ENCODE data around the gene SLC6A2. TPM values are rescaled to one million over a fixed set of nuclear protein-coding genes. Genes with fewer than 3 reads are reported as not detected.

SLC6A2 gene
- total RNA-seq, 4 donors from 2014 or later: not detected

DNA sequence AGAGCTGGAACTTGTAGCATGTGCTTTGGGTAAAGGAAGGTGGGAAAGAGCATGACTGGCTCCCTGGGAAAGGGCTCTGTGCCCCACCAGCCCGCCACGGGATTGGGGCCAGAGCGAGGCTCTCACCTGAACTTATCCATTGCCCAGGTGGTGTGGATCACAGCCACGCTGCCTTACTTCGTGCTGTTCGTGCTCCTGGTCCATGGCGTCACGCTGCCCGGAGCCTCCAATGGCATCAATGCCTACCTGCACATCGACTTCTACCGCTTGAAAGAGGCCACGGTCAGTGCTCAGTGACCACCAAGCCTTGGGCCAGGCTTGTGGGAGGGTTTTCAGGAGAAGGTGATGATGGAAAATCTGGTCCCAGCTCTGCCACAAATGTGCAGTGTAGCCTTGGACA lies 36.0 kb downstream of the SLC6A2 start:
- no peaks in the 10 kb centered on the region for H3K9me3 ChIP-seq
- intact Hi-C loops (cut with DNase I): no loop called here
- no peaks in the 10 kb centered on the region for H3K4me1 ChIP-seq
- 94 to 95% methylated on average over 7 to 12 of the region's 12 CpGs for WGBS, 2 donors
- DNase-seq: no peak
- H3K27me3 ChIP-seq: no peaks in the 10 kb centered on the region
- TF ChIP-seq, protein P1, sequence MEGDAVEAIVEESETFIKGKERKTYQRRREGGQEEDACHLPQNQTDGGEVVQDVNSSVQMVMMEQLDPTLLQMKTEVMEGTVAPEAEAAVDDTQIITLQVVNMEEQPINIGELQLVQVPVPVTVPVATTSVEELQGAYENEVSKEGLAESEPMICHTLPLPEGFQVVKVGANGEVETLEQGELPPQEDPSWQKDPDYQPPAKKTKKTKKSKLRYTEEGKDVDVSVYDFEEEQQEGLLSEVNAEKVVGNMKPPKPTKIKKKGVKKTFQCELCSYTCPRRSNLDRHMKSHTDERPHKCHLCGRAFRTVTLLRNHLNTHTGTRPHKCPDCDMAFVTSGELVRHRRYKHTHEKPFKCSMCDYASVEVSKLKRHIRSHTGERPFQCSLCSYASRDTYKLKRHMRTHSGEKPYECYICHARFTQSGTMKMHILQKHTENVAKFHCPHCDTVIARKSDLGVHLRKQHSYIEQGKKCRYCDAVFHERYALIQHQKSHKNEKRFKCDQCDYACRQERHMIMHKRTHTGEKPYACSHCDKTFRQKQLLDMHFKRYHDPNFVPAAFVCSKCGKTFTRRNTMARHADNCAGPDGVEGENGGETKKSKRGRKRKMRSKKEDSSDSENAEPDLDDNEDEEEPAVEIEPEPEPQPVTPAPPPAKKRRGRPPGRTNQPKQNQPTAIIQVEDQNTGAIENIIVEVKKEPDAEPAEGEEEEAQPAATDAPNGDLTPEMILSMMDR (IDR thresholded peaks at IDR 0.05): no peak
- no peak for TF ChIP-seq POLR2A (IDR thresholded peaks at IDR 0.05)
- no peak overlapping the region for H3K27ac ChIP-seq
- no peak overlapping the region for H3K4me3 ChIP-seq (replicated peaks in 1 of 3)
- H3K36me3 ChIP-seq: no peaks in the 10 kb centered on the region

DNA sequence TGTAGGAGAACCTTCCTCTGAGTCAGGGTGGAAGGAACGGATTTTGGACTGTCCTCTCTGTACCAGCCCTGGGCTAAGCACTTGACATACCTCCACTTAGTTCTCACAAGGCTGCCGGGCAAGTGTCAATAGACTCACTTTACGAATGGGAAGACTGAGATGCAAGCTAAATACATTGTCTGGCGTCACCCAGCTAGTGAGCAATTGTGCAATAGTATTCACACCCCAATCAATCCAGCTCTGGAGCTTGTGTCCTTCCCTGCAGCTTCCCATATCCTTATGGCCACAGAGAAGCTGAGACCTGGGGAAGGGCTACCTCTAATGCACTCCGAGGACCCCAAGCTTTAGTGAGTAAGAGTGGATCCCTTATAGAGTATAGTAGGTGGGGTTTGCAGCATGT lies 39.8 kb downstream of the SLC6A2 start:
- Histone ChIP-seq H3K4me3 (replicated peaks in 1 of 3) (no peak overlapping the region), H3K36me3 (no peaks in the 10 kb centered on the region)
- 90 to 95% methylated on average over 5 of the region's 5 CpGs for WGBS, 2 donors

GRCh38 chr16:55697867-55698266 lies 42.1 kb downstream of the SLC6A2 start:
- 81 to 96% methylated on average over 6 to 7 of the region's 7 CpGs for WGBS, 2 donors
- Histone ChIP-seq H3K27me3 (no peaks in the 10 kb centered on the region), H3K27ac (no peak overlapping the region), H3K4me1 (no peaks in the 10 kb centered on the region), H3K36me3 (no peaks in the 10 kb centered on the region), H3K9me3 (no peaks in the 10 kb centered on the region), H3K4me3 (replicated peaks in 1 of 3) (no peak overlapping the region)
- intact Hi-C loops (cut with DNase I): loop anchor here (5.0 kb wide), 1 partner anchor 151 kb away; no protein-coding TSS in a partner anchor
- DNase-seq: no peak
- no peak for TF ChIP-seq POLR2A (IDR thresholded peaks at IDR 0.05)
- TF ChIP-seq, protein P1 (IDR thresholded peaks at IDR 0.05): no peak

More for the DNA sequence above, 39.8 kb downstream of the SLC6A2 start:
- H3K9me3 ChIP-seq: no peaks in the 10 kb centered on the region
- no peak for TF ChIP-seq POLR2A (IDR thresholded peaks at IDR 0.05)
- TF ChIP-seq, protein P1 (IDR thresholded peaks at IDR 0.05): no peak
- intact Hi-C loops (cut with DNase I): loop anchor here (5.0 kb wide), 1 partner anchor 148 kb away; no protein-coding TSS in a partner anchor
- H3K27me3 ChIP-seq: no peaks in the 10 kb centered on the region
- no peak overlapping the region for H3K27ac ChIP-seq
- DNase-seq: no peak
- H3K4me1 ChIP-seq: no peaks in the 10 kb centered on the region

DNA sequence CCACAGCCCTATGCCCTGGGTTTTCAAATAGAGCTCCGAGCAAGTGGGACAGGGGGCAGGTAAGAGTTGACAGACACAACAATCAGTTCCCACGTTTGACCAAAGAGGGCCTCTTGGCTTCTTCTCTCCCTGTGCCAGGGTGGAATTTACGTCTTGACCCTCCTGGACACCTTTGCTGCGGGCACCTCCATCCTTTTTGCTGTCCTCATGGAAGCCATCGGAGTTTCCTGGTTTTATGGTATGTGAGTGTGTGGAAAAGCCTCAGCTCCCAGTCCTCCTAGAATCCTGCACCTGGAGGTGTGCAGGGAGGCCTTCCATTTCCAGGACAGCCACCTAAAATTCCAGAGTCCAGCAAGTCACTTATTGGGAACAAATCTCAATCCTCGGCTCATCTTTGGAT lies 42.5 kb downstream of the SLC6A2 start:
- no peak overlapping the region for H3K27ac ChIP-seq
- H3K27me3 ChIP-seq: no peaks in the 10 kb centered on the region
- no peaks in the 10 kb centered on the region for H3K9me3 ChIP-seq
- no peaks in the 10 kb centered on the region for H3K36me3 ChIP-seq
- intact Hi-C loops (cut with DNase I): loop anchor here (5.0 kb wide), 1 partner anchor 151 kb away; no protein-coding TSS in a partner anchor
- no peaks in the 10 kb centered on the region for H3K4me1 ChIP-seq
- no peak overlapping the region for H3K4me3 ChIP-seq (replicated peaks in 1 of 3)
- no peak for DNase-seq
- 86 to 88% methylated on average over 6 of the region's 6 CpGs for WGBS, 2 donors
- no peak for TF ChIP-seq POLR2A (IDR thresholded peaks at IDR 0.05)
- TF ChIP-seq, protein P1 (IDR thresholded peaks at IDR 0.05): no peak

DNA sequence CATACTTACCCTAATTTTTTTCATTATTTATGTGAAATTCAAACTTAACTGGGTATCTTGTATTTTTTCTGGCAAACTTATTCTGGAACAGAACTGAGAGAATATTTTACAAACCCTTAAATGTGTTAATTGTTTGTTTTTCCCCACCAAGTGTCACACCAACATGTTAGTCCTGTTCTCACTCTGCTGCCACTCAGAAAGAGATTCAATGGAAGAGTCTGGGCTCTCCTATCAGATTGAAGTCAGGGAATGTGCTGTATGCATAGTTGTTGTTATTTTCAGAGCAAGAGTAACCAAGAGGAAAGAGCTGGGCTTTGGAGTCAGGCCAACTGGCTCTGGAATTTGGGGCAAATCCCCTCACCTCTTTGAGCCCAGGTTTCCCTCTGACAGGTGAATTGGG lies 43.2 kb downstream of the SLC6A2 start:
- Histone ChIP-seq H3K27ac (no peak overlapping the region), H3K36me3 (no peaks in the 10 kb centered on the region), H3K9me3 (no peaks in the 10 kb centered on the region), H3K4me3 (replicated peaks in 1 of 3) (no peak overlapping the region), H3K4me1 (no peaks in the 10 kb centered on the region), H3K27me3 (no peaks in the 10 kb centered on the region)
- TF ChIP-seq POLR2A (IDR thresholded peaks at IDR 0.05): no peak
- TF ChIP-seq, protein P1 (IDR thresholded peaks at IDR 0.05): no peak
- DNase-seq: no peak
- intact Hi-C loops (cut with DNase I): loop anchor here (5.0 kb wide), 1 partner anchor 152 kb away; no protein-coding TSS in a partner anchor

Data from thyroid gland (tissue), 4 donors.